H54 (cell line): ENCODE results near the gene KRTAP2-2.
"Not testable (repeated sequence)": the region's sequence is repeated elsewhere in the genome, so short reads cannot be mapped to it uniquely, and the experiment has no call there.

ENCODE experiments used
- DNase-seq: peaks from one replicate; pipeline ENCODE4 v3.0.0; 2011; ENCODE audit warnings: low spot score, mixed read lengths; ENCODE audit not compliant: insufficient read length
- FAIRE-seq: peaks from 3 replicates; lab custom pipeline; 2011; peaks lifted over from hg19 to GRCh38; lab: Jason Lieb, UNC
- POLR2A ChIP-seq: IDR thresholded peaks from 2 replicates; pipeline ENCODE4 v1.6.1; 2011; ENCODE audit warnings: low read depth, mild to moderate bottlenecking, low read length

KRTAP2-2 gene

GRCh38 chr17:41073676-41074075, 18.6 kb upstream of the KRTAP2-2 start:
- DNase-seq (no peak), FAIRE-seq (no peak)
- no peak for TF ChIP-seq POLR2A

DNA sequence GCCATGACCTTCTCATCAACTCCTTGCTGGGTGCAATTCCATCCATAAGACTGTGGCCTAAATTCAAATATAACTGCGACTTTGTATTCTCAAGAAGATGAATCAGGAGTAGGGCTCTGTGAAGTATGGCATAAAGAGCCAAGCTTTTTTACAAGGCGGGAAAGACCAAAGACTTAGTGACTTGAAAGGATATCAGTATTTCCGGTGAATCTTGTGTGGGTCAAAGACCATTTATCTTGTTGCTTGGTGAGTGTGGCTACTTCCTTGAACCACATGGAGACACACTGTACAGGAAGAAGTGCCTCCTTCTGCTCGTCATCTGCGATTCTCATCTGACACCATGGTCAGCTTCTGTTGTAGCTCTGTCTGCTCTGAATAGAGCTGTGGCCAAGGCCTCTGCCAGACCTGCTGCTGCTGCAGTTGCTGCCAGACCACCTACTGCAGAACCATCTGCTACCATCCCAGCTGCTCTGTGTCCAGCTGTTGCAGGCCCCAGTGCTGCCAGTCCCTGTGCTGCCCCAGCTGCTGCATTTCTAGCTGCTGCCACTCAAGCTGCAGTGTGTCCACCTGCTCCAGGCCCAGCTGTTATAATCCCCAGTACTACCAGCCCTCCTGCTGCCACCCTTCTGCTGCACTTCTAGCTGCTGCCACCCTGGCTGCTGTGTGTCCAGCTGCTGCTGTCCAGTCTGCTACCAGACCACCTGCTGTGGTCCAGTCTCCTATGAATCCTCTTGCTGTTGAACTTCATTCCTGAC, 16.8 kb upstream of the KRTAP2-2 start:
- DNase-seq, result no peak
- FAIRE-seq, result no peak
- TF ChIP-seq POLR2A, result no peak

DNA sequence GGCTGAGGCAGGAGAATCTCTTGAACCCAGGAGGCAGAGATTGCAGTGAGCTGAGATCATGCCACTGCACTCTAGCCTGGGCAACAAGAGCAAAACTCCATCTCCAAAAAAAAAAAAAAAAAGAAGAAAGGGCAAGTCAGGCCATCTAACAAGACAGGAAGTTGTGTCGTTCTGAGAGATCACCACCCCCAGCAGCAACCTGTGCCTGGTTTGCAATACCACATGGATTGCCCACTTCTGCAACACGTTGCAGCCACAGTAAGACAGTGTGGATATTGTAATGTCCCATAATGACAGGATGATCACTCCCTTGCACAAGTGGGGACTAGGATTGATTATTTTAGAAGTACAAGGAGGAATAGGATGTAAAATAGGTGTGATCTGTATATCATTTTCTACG, 14.0 kb upstream of the KRTAP2-2 start:
- DNase-seq (no peak), FAIRE-seq (no peak)
- no peak for TF ChIP-seq POLR2A

- TF ChIP-seq POLR2A, result no peak
- FAIRE-seq (no peak), DNase-seq (no peak)
Measured at GRCh38 chr17:41067281-41067680, 12.3 kb upstream of the KRTAP2-2 start.

GRCh38 chr17:41065829-41066624, 11.0 kb upstream of the KRTAP2-2 start, which contains the start of gene KRTAP2-4:
Gene KRTAP2-4, minus strand, starts transcription at chr17:41065879. Its CDS starts 34 bp downstream, at chr17:41065845.
- no peak for TF ChIP-seq POLR2A
- peak; percentile 30 for DNase-seq
- FAIRE-seq, result peak; percentile 45

DNA sequence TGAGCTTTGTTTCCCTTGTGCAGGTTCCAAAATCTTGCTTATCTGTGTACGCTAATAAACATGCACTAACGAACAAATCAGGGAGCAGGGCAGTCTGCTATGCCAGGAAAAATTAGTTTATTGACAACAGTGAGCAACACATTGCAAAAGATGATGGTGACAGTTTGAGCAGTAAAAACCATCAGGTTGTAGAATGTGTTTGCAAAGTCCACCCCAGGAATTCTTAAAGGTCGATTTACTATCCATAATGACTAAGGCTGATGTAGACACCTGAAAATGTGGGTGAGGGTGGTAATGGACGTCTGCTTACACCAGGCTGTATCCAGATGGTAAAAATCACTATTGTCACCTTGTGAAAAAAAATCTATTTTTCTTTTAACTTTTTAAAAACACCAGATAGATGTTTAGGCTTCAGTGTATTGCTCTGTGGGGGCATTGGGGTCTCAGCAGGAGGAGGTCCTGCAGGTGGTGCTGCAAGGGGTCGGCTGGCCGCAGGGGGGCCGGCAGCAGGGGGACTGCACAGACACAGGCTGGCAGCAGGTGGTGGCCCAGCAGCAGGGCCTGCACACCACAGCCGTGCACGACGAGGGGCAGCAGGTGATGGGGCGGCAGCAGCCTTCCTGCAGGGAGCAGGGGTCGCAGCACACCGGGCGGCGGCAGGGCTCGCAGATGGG, 10.1 kb upstream of the KRTAP2-2 start:
- FAIRE-seq, DNase-seq: not testable (repeated sequence)

GRCh38 chr17:41064301-41064700, 9.3 kb upstream of the KRTAP2-2 start:
- no peak for FAIRE-seq

DNA sequence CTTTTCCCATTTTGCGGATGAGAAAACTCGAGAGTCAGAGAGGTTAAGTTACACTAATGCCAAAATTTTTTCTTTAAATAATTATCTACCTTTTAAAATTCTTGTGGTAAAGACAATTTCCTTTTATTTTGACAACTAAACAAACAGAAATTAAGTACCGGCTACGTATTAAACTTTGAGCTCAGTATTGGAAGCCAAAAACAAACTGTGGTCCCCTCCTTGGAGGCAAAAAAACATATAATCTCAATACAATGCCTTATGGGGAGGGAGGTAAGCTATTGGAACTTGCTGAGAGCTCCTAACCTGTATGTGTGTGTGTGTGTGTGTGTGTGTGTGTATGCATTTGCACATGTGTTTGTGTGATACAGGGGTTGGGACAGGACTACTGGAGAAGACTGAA, 8.4 kb upstream of the KRTAP2-2 start:
- DNase-seq, result no peak
- FAIRE-seq, result no peak
- no peak for TF ChIP-seq POLR2A

More at GRCh38 chr17:41064301-41064700, 9.3 kb upstream of the KRTAP2-2 start:
- no peak for DNase-seq
- no peak for TF ChIP-seq POLR2A

GRCh38 chr17:41061964-41062363, 6.9 kb upstream of the KRTAP2-2 start:
- FAIRE-seq (peak; percentile 50), DNase-seq (peak; percentile 26)
- TF ChIP-seq POLR2A, result no peak

DNA sequence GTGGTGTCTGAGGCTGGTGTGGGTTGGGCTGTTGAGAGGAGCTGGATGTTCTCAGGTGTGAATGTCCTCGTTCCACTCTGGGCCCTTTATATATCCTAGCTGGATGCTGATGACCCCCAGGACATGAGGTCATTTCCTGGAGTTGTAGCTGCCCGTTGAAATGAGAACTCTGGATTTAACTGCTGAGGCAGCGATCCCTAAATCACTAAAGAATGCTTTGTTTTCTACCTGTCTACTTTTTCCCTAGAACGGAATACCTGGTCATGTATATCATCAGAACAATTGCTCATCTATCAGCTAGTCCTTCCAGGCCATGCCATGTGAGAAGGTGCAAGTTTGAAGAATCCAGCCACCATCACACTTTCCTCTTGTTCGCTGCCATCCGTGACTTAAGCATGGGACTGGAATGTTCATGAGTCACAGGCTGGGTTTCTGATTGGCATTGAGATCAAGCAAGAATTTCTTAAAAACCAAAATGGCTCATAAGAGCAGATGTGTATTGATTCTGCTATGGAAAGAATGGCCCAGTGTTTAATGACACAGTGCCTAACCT, 5.1 kb upstream of the KRTAP2-2 start, which contains the start of gene KRTAP2-3:
KRTAP2-3 (minus strand) TSS at position 63 of the 553 bp plus-strand sequence. CDS start 64 bp downstream, outside the sequence.
- no peak for TF ChIP-seq POLR2A
- DNase-seq (peak; percentile 45), FAIRE-seq (peak; percentile 90)

DNA sequence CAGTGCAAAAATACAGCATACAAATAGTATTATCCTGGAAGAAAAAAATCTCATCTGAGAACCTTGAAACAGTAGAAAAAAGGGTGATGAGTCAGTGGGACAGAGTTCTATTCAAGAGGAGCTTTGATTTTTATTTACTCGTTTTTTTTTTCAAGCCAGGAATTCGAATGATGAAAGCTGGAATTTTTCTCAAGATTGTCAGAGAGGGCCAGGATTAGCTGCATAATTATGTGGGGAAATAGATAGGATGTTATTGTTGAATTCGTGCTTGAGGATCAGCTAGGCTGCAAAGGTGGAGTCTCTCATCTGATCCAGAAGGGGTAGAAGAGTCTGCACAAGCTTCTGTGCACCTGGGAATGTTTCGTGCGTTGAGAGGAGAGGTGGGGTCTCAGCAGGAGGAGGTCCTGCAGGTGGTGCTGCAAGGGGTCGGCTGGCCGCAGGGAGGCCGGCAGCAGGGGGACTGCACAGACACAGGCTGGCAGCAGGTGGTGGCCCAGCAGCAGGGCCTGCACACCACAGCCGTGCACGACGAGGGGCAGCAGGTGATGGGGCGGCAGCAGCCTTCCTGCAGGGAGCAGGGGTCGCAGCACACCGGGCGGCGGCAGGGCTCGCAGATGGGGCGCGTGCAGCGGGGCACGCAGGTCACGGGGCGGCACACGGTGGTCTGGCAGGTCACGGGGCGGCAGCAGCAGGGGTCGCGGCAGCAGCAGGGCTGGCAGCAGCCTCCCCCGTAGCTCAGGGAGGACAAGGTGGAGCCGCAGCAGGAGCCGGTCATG, 4.4 kb upstream of the KRTAP2-2 start:
- not testable (repeated sequence) for FAIRE-seq
- peak; percentile 32 for DNase-seq

DNA sequence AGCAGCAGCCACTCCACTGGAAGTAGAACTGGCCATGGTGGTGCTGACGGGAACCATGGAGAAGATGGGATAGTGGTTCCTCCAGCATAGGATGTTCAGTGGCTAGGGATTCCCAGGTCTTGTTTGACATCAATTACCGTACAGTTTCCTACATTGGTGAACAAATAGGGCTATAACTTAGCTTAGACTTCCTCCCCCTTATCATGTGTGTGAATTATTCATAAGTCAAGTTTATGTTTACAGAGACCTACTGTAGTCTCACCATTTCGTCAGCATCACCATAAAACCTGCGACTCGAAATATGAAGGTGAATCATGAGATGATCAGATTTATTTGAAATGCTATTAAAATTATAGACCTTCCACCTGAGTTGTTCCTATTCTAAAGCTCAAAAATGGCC, 3.7 kb upstream of the KRTAP2-2 start:
- FAIRE-seq (peak; percentile 45), DNase-seq (no peak)
- no peak for TF ChIP-seq POLR2A

DNA sequence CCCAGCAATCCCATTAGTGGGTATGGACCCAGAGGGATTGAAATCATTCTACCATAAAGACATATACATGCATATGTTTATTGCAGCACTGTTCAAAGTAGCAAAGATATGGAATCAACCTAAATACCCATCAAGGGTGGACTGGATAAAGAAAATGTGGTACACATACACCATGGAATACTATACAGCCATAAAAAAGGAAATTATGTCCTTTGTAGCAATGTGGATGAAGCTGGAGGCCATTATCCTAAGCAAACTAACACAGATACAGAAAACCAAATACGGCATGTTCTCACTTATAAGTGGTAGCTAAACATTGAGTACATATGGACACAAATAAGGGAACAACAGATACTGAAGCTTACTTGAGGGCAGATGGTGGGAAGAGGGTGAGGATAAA, 2.5 kb upstream of the KRTAP2-2 start:
- no peak for FAIRE-seq
- no peak for TF ChIP-seq POLR2A
- DNase-seq, result no peak

- not testable (repeated sequence) for FAIRE-seq, DNase-seq
Measured at GRCh38 chr17:41054556-41054955, 474 bp downstream of the KRTAP2-2 start.
